Measurements from ENCODE around the gene PRKCD.

DNA sequence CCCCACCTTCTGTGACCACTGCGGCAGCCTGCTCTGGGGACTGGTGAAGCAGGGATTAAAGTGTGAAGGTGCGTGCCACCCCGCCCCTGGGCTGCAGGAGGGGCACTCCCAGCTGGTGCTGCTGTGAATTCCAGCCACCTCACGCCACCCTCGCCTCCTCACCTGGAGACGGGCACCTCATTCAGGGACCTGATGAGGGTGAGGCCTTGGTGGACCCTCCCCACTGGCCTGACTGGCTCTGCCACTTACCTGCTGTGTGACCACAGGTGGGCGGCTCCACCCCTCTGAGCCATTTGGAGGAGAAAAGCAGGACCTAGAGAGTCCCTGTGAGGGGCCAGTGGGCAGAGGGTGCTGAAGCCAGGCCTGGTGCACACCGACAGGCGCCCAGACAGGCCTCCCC, 22.5 kb downstream of the PRKCD start:
- TF ChIP-seq SIN3A (IDR thresholded peaks at IDR 0.05; ENCODE audit: borderline replicate concordance, insufficient read depth, low read length) (no peak), POLR2AphosphoS5 (IDR thresholded peaks at IDR 0.05; ENCODE audit: low read depth, low read length) (no peak), TAF1 (IDR thresholded peaks at IDR 0.05; ENCODE audit: borderline replicate concordance, insufficient read depth, low read length) (no peak), FOXP2 (optimal IDR thresholded peaks at IDR 0.05; ENCODE audit: borderline replicate concordance, extremely low read depth, extremely low read length, insufficient read depth) (no peak)
- TF ChIP-seq, protein P1, sequence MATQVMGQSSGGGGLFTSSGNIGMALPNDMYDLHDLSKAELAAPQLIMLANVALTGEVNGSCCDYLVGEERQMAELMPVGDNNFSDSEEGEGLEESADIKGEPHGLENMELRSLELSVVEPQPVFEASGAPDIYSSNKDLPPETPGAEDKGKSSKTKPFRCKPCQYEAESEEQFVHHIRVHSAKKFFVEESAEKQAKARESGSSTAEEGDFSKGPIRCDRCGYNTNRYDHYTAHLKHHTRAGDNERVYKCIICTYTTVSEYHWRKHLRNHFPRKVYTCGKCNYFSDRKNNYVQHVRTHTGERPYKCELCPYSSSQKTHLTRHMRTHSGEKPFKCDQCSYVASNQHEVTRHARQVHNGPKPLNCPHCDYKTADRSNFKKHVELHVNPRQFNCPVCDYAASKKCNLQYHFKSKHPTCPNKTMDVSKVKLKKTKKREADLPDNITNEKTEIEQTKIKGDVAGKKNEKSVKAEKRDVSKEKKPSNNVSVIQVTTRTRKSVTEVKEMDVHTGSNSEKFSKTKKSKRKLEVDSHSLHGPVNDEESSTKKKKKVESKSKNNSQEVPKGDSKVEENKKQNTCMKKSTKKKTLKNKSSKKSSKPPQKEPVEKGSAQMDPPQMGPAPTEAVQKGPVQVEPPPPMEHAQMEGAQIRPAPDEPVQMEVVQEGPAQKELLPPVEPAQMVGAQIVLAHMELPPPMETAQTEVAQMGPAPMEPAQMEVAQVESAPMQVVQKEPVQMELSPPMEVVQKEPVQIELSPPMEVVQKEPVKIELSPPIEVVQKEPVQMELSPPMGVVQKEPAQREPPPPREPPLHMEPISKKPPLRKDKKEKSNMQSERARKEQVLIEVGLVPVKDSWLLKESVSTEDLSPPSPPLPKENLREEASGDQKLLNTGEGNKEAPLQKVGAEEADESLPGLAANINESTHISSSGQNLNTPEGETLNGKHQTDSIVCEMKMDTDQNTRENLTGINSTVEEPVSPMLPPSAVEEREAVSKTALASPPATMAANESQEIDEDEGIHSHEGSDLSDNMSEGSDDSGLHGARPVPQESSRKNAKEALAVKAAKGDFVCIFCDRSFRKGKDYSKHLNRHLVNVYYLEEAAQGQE (IDR thresholded peaks at IDR 0.05; ENCODE audit: insufficient read depth in 1 of 2, low read depth in 2 of 2, low read length in 2 of 2) = no peak
